Panc1 (cell line): ENCODE data around the gene IDI2. TPM values are rescaled to one million over a fixed set of nuclear protein-coding genes. Genes with fewer than 3 reads are reported as not detected.

Source experiments
- ATAC-seq: fragments of 200-7000 bp; cut with Tn5 transposase; 2 replicates; pipeline ENCODE4 v1.9.1; 2020; ENCODE audit warnings: mild to moderate bottlenecking, moderate library complexity
- BruUV-seq: library from RNA; stranded (reverse); fragments of 400-500 nt; replicated peaks from 2 replicates; lab custom pipeline; 2021; lab: Mats Ljungman, UMichigan
- CTCF ChIA-PET: fragments of 300-600 bp; sonication (Branson Sonifier 250); formaldehyde crosslinking; loops from one replicate; lab custom pipeline; 2022; ENCODE audit warnings: antibody characterized with exemption; lab: Charles Lee
- POLR2A ChIA-PET: fragments of 300-600 bp; sonication (Branson Sonifier 250); formaldehyde crosslinking; loops from one replicate; lab custom pipeline; 2022; ENCODE audit warnings: antibody characterized with exemption; lab: Charles Lee
- DNase-seq: peaks from one replicate; pipeline ENCODE4 v3.0.0-alpha.2; 2010; ENCODE audit warnings: low read depth, low spot score
- H3K27ac ChIP-seq: 2 replicates; pipeline ENCODE4 v1.5.1; 2011; ENCODE audit warnings: mild to moderate bottlenecking, low read length, inconsistent platforms
- H3K27me3 ChIP-seq: fragments of 200-500 bp; sonication (Bioruptor generic); 2 replicates; pipeline ENCODE4 v1.6.0; 2014; ENCODE audit warnings: low read length, inconsistent platforms; ENCODE audit not compliant: control insufficient read depth, insufficient read depth
- H3K36me3 ChIP-seq: fragments of 200-500 bp; sonication (Bioruptor generic); 2 replicates; pipeline ENCODE4 v1.5.1; 2014; ENCODE audit warnings: inconsistent platforms, mild to moderate bottlenecking, low read length, moderate library complexity; ENCODE audit not compliant: control insufficient read depth, insufficient read depth
- H3K4me1 ChIP-seq: 2 replicates; pipeline ENCODE4 v1.5.1; 2011; ENCODE audit warnings: inconsistent platforms, mild to moderate bottlenecking, low read length, moderate library complexity; ENCODE audit not compliant: control insufficient read depth, insufficient read depth
- H3K4me3 ChIP-seq, 2 experiments: 2 replicates each; pipeline ENCODE4 v1.5.1; 2011 to 2012; ENCODE audit warnings: low read depth in 2 of 2, low read length in 2 of 2, mild to moderate bottlenecking in 2 of 2, inconsistent platforms in 1 of 2, moderate library complexity in 1 of 2
- H3K9me3 ChIP-seq: fragments of 200-500 bp; sonication (Bioruptor generic); 2 replicates; pipeline ENCODE4 v1.5.1; 2014; ENCODE audit warnings: low read depth, mild to moderate bottlenecking, inconsistent platforms, low read length, moderate library complexity; ENCODE audit not compliant: control insufficient read depth, insufficient read depth
- CTCF ChIP-seq: fragments of 450-650 bp; IDR thresholded peaks from 2 replicates; pipeline ENCODE4 v1.5.1; 2017; ENCODE audit warnings: mild to moderate bottlenecking
- POLR2AphosphoS5 ChIP-seq: IDR thresholded peaks from 2 replicates; pipeline ENCODE4 v1.6.1; 2012; ENCODE audit warnings: mild to moderate bottlenecking, low read depth, low read length, moderate library complexity
- REST ChIP-seq, 2 experiments: IDR thresholded peaks; 2 replicates each; pipeline ENCODE4 v1.6.1; 2011 to 2012; ENCODE audit warnings: low read depth in 2 of 2, control low read depth in 1 of 2, low read length in 1 of 2, mild to moderate bottlenecking in 1 of 2, moderate library complexity in 1 of 2; ENCODE audit not compliant: insufficient read depth in 1 of 2
- SIN3A ChIP-seq: IDR thresholded peaks from 2 replicates; pipeline ENCODE4 v1.6.1; 2012; ENCODE audit warnings: low read depth, mild to moderate bottlenecking, low read length, moderate library complexity, borderline replicate concordance; ENCODE audit not compliant: insufficient read depth
- TCF7L2 ChIP-seq: IDR thresholded peaks from 2 replicates; pipeline ENCODE4 v1.6.1; 2011; ENCODE audit warnings: mild to moderate bottlenecking, low read depth, low read length, inconsistent platforms
- in situ Hi-C: cut with HindIII; loops from 2 replicates; pipeline ENCODE4 v1.10.0; 2016; ENCODE audit warnings: low sequenced_read_pairs, low pct_unique_long_range_greater_than_20kb
- intact Hi-C: fragments of 100-400 bp; cut with micrococcal nuclease; formaldehyde crosslinking; loops from one replicate; pipeline ENCODE4 v1.10.0; 2022; ENCODE audit not compliant: unreplicated experiment
- total RNA-seq: library from RNA; stranded (reverse); gene quantifications from one replicate; pipeline ENCODE4 v1.2.1, GENCODE V29; 2021; ENCODE audit not compliant: unreplicated experiment

Gene IDI2
- total RNA-seq, 1 experiment from 2014 or later: not detected

GRCh38 chr10:1007583-1007982, 18.1 kb downstream of the IDI2 start:
- no peak for TF ChIP-seq CTCF
- no peak for TF ChIP-seq POLR2AphosphoS5
- TF ChIP-seq SIN3A: no peak
- no peak for TF ChIP-seq REST (IDR thresholded peaks at IDR 0.05; ENCODE audit: insufficient read depth in 1 of 2, low read depth in 2 of 2, low read length in 1 of 2)
- TF ChIP-seq TCF7L2: no peak
- no peaks in the 10 kb centered on the region for H3K4me1 ChIP-seq
- no peak overlapping the region for H3K4me3 ChIP-seq
- DNase-seq: no peak
- no peaks in the 10 kb centered on the region for H3K9me3 ChIP-seq
- intact Hi-C loops: no loop called here
- no TSS peak for BruUV-seq
- in situ Hi-C loops: no loop called here
- no peak overlapping the region for H3K27ac ChIP-seq
- ATAC-seq: no peak
- POLR2A ChIA-PET: no interaction called here
- H3K27me3 ChIP-seq: no peaks in the 10 kb centered on the region
- CTCF ChIA-PET: no interaction called here
- H3K36me3 ChIP-seq: peaks cover 34% of the 10 kb centered on the region

GRCh38 chr10:1006573-1006972, 19.1 kb downstream of the IDI2 start:
- Histone ChIP-seq H3K36me3 (peaks cover 37% of the 10 kb centered on the region), H3K4me1 (no peaks in the 10 kb centered on the region), H3K27me3 (no peaks in the 10 kb centered on the region), H3K9me3 (no peaks in the 10 kb centered on the region), H3K4me3 (no peak overlapping the region), H3K27ac (no peak overlapping the region)
- no peak for DNase-seq
- no TSS peak for BruUV-seq
- CTCF ChIA-PET: no interaction called here
- no peak for TF ChIP-seq POLR2AphosphoS5
- TF ChIP-seq CTCF: no peak
- no peak for TF ChIP-seq REST (IDR thresholded peaks at IDR 0.05; ENCODE audit: insufficient read depth in 1 of 2, low read depth in 2 of 2, low read length in 1 of 2)
- TF ChIP-seq SIN3A: no peak
- TF ChIP-seq TCF7L2: no peak
- no peak for ATAC-seq
- POLR2A ChIA-PET: no interaction called here
- intact Hi-C loops: no loop called here
- in situ Hi-C loops: no loop called here
